Loucy (cell line): ENCODE measurements around the gene IL22RA2.

Source experiments
- H2AFZ ChIP-seq: fragments of 200-600 bp; sonication (generic); 2 replicates; pipeline ENCODE4 v1.6.0; 2016; ENCODE audit warnings: antibody characterized with exemption, mild to moderate bottlenecking, low read length, moderate library complexity
- H3F3A ChIP-seq: fragments of 200-600 bp; 2 replicates; pipeline ENCODE4 v1.6.0; 2016; ENCODE audit warnings: antibody characterized with exemption, low read depth, mild to moderate bottlenecking
- H3K27me3 ChIP-seq: fragments of 200-600 bp; sonication (generic); 2 replicates; pipeline ENCODE4 v1.6.1; 2014; ENCODE audit warnings: low read length, mild to moderate bottlenecking; ENCODE audit not compliant: insufficient read depth, poor library complexity, severe bottlenecking
- H3K36me3 ChIP-seq: fragments of 200-600 bp; sonication (generic); 2 replicates; pipeline ENCODE4 v1.6.1; 2016; ENCODE audit warnings: low read length; ENCODE audit not compliant: insufficient read depth
- H3K4me1 ChIP-seq: fragments of 200-600 bp; sonication (generic); 2 replicates; pipeline ENCODE4 v1.5.1; 2014; ENCODE audit warnings: low read length, mild to moderate bottlenecking; ENCODE audit not compliant: insufficient read depth, poor library complexity, severe bottlenecking
- H3K4me2 ChIP-seq: fragments of 200-600 bp; sonication (generic); 2 replicates; pipeline ENCODE4 v1.6.0; 2014; ENCODE audit warnings: antibody characterized with exemption, low read length, low read depth, mild to moderate bottlenecking; ENCODE audit not compliant: poor library complexity, severe bottlenecking
- H3K4me3 ChIP-seq: fragments of 200-600 bp; sonication (generic); 2 replicates; pipeline ENCODE4 v1.5.1; 2014; ENCODE audit warnings: low read length, mild to moderate bottlenecking, mixed read lengths; ENCODE audit not compliant: poor library complexity, severe bottlenecking
- H3K79me2 ChIP-seq: fragments of 200-600 bp; sonication (generic); 2 replicates; pipeline ENCODE4 v1.6.1; 2014; ENCODE audit warnings: low read length; ENCODE audit not compliant: insufficient read depth
- H3K9ac ChIP-seq: fragments of 200-600 bp; sonication (generic); 2 replicates; pipeline ENCODE4 v1.6.0; 2014; ENCODE audit warnings: mild to moderate bottlenecking, low read depth, low read length, moderate library complexity; ENCODE audit not compliant: poor library complexity, severe bottlenecking
- H3K9me2 ChIP-seq: fragments of 200-600 bp; sonication (generic); replicated peaks from 2 replicates; pipeline ENCODE4 v1.6.1; 2016; ENCODE audit warnings: low read depth, low read length, mixed read lengths
- H3K9me3 ChIP-seq: fragments of 200-600 bp; sonication (generic); 2 replicates; pipeline ENCODE4 v1.6.1; 2014; ENCODE audit warnings: mild to moderate bottlenecking, antibody characterized with exemption, low read length, low read depth; ENCODE audit not compliant: insufficient read depth
- H4K20me1 ChIP-seq: fragments of 200-600 bp; sonication (generic); 2 replicates; pipeline ENCODE4 v1.6.0; 2014; ENCODE audit warnings: antibody characterized with exemption, low read length, mild to moderate bottlenecking; ENCODE audit not compliant: insufficient read depth, poor library complexity, severe bottlenecking
- CTCF ChIP-seq: fragments of 200-600 bp; sonication (generic); conservative IDR thresholded peaks from 2 replicates; pipeline ENCODE4 v1.5.1; 2014; ENCODE audit warnings: mild to moderate bottlenecking, antibody characterized with exemption, low read length
- EZH2phosphoT487 ChIP-seq: fragments of 200-600 bp; IDR thresholded peaks from 2 replicates; pipeline ENCODE4 v1.6.1; 2018; ENCODE audit warnings: antibody characterized with exemption, mild to moderate bottlenecking, moderate library complexity, borderline replicate concordance

Gene IL22RA2

GRCh38 chr6:137117581-137117980, 55.9 kb downstream of the IL22RA2 start:
- Histone ChIP-seq H3K4me1 (no peaks in the 10 kb centered on the region), H3K9me2 (no peaks in the 10 kb centered on the region), H3K36me3 (no peaks in the 10 kb centered on the region), H3K9me3 (peaks cover 6% of the 10 kb centered on the region; the same call in 1 of the 2 replicates), H4K20me1 (no peaks in the 10 kb centered on the region), H3K79me2 (no peaks in the 10 kb centered on the region), H3K9ac (no peak overlapping the region), H3K4me2 (no peak overlapping the region), H2AFZ (no peak overlapping the region), H3F3A (no peaks in the 10 kb centered on the region), H3K27me3 (no peaks in the 10 kb centered on the region), H3K4me3 (no peak overlapping the region)
- TF ChIP-seq CTCF (no peak), EZH2phosphoT487 (no peak)

- TF ChIP-seq EZH2phosphoT487 (no peak), CTCF (no peak)
- H3K4me2 ChIP-seq: no peak overlapping the region
- H4K20me1 ChIP-seq: no peaks in the 10 kb centered on the region
- peaks cover 6% of the 10 kb centered on the region; the same call in 1 of the 2 replicates for H3K9me3 ChIP-seq
- no peaks in the 10 kb centered on the region for H3K9me2 ChIP-seq
- H3K4me1 ChIP-seq: no peaks in the 10 kb centered on the region
- no peaks in the 10 kb centered on the region for H3K79me2 ChIP-seq
- H3F3A ChIP-seq: no peaks in the 10 kb centered on the region
- H3K36me3 ChIP-seq: no peaks in the 10 kb centered on the region
- H3K4me3 ChIP-seq: no peak overlapping the region
- H3K27me3 ChIP-seq: no peaks in the 10 kb centered on the region
- H3K9ac ChIP-seq: no peak overlapping the region
- no peak overlapping the region for H2AFZ ChIP-seq
These were observed 56.6 kb downstream of the IL22RA2 start for GRCh38 chr6:137116807-137117206.

- Histone ChIP-seq H3K79me2 (no peaks in the 10 kb centered on the region), H3K4me2 (no peak overlapping the region), H3K9ac (no peak overlapping the region), H2AFZ (no peak overlapping the region), H3K4me1 (no peaks in the 10 kb centered on the region), H3K36me3 (no peaks in the 10 kb centered on the region), H3K27me3 (no peaks in the 10 kb centered on the region), H3F3A (no peaks in the 10 kb centered on the region), H3K9me3 (peaks cover 6% of the 10 kb centered on the region; the same call in 1 of the 2 replicates), H3K9me2 (no peaks in the 10 kb centered on the region), H4K20me1 (no peaks in the 10 kb centered on the region), H3K4me3 (no peak overlapping the region)
- TF ChIP-seq CTCF (no peak), EZH2phosphoT487 (no peak)
These were observed 57.8 kb downstream of the IL22RA2 start for GRCh38 chr6:137115658-137116057.
